Endothelial cell of umbilical vein (primary cell): ENCODE data around the gene ACER2. TPM values are rescaled to one million over a fixed set of nuclear protein-coding genes. Genes with fewer than 3 reads are reported as not detected.

Experiments
- BruUV-seq: library from RNA; stranded (reverse); fragments of 400-500 nt; replicated peaks from 2 replicates; lab custom pipeline; 2021; lab: Mats Ljungman, UMichigan
- CTCF ChIA-PET: fragments of 300-600, 350-600 bp; sonication (Branson Sonifier 250); formaldehyde crosslinking; loops from one replicate; lab custom pipeline; 2021; ENCODE audit warnings: antibody characterized with exemption, inconsistent platforms; lab: Charles Lee
- POLR2A ChIA-PET: fragments of 300-600, 350-600 bp; sonication (Branson Sonifier 250); formaldehyde crosslinking; loops from one replicate; lab custom pipeline; 2021; ENCODE audit warnings: antibody characterized with exemption, inconsistent platforms; lab: Charles Lee
- DNase-seq: peaks from one replicate; pipeline ENCODE4 v3.0.0-alpha.2; 2011; ENCODE audit warnings: low read depth, low spot score
- FAIRE-seq: peaks from 2 replicates; lab custom pipeline; 2011; peaks lifted over from hg19 to GRCh38; lab: Jason Lieb, UNC
- H2AFZ ChIP-seq: 2 replicates; pipeline ENCODE4 v1.6.0; 2012; ENCODE audit warnings: low read depth, low read length, control low read depth, inconsistent platforms
- H3K27ac ChIP-seq: 2 replicates; pipeline ENCODE4 v1.5.1; 2011; ENCODE audit warnings: low read depth, mild to moderate bottlenecking, control low read depth, low read length, moderate library complexity; ENCODE audit not compliant: insufficient read depth
- H3K27me3 ChIP-seq, 2 experiments: 2 replicates each; pipeline versions ENCODE4 v1.6.0 to v1.6.1; 2011; ENCODE audit warnings: low read length in 2 of 2, mixed read lengths in 1 of 2; ENCODE audit not compliant: control insufficient read depth in 2 of 2, insufficient read depth in 2 of 2
- H3K36me3 ChIP-seq, 2 experiments: 2 replicates in 1 of 2; 3 replicates in 1 of 2; pipeline ENCODE4 v1.5.1; 2011; ENCODE audit warnings: low read length in 2 of 2, mild to moderate bottlenecking in 1 of 2, moderate library complexity in 1 of 2; ENCODE audit not compliant: control insufficient read depth in 2 of 2, insufficient read depth in 2 of 2; ENCODE audit errors: extremely low read depth in 1 of 2
- H3K4me1 ChIP-seq: 3 replicates; pipeline ENCODE4 v1.5.1; 2011; ENCODE audit warnings: mild to moderate bottlenecking, low read length; ENCODE audit not compliant: control insufficient read depth, insufficient read depth; ENCODE audit errors: extremely low read depth
- H3K4me2 ChIP-seq: 2 replicates; pipeline ENCODE4 v1.6.1; 2011; ENCODE audit warnings: low read length, control low read depth, mixed read lengths; ENCODE audit not compliant: insufficient read depth
- H3K4me3 ChIP-seq, 3 experiments: fragments of 200-600 bp in 1 of 3; sonication (generic), shearing (Covaris generic) in 1 of 3; replicated peaks in 1 of 3; 2 replicates each; pipeline ENCODE4 v1.5.1; 2011 to 2016; ENCODE audit warnings: control low read depth in 3 of 3, low read length in 3 of 3, mild to moderate bottlenecking in 2 of 3, inconsistent platforms in 1 of 3, low read depth in 1 of 3, moderate library complexity in 1 of 3; ENCODE audit not compliant: insufficient read depth in 1 of 3
- H3K79me2 ChIP-seq: 2 replicates; pipeline ENCODE4 v1.6.0; 2012; ENCODE audit warnings: low read length, inconsistent platforms; ENCODE audit not compliant: control insufficient read depth, insufficient read depth
- H3K9ac ChIP-seq: replicated peaks from 2 replicates; pipeline ENCODE3; 2011; ENCODE audit warnings: low read length, control low read depth; ENCODE audit not compliant: insufficient read depth; ENCODE audit errors: extremely low read depth
- H3K9me1 ChIP-seq: replicated peaks from 3 replicates; pipeline ENCODE4 v1.6.0; 2011; ENCODE audit warnings: mild to moderate bottlenecking, low read length; ENCODE audit not compliant: control insufficient read depth, insufficient read depth; ENCODE audit errors: extremely low read depth
- H3K9me3 ChIP-seq: replicated peaks from 2 replicates; pipeline ENCODE4 v1.5.1; 2012; ENCODE audit warnings: low read length, inconsistent platforms; ENCODE audit not compliant: control insufficient read depth, insufficient read depth
- H4K20me1 ChIP-seq: replicated peaks from 2 replicates; pipeline ENCODE3; 2011; ENCODE audit warnings: mild to moderate bottlenecking, low read length; ENCODE audit not compliant: control insufficient read depth, insufficient read depth; ENCODE audit errors: extremely low read depth
- CTCF ChIP-seq, 2 donors: IDR thresholded peaks; 1 replicate in 1 of 2; 2 replicates in 1 of 2; pipeline ENCODE4 v1.5.1; 2011; ENCODE audit warnings: low read length in 2 of 2, mild to moderate bottlenecking in 2 of 2, moderate library complexity in 2 of 2, control low read depth in 1 of 2, inconsistent platforms in 1 of 2, low read depth in 1 of 2; ENCODE audit not compliant: insufficient read depth in 1 of 2; ENCODE audit errors: extremely low read depth in 1 of 2
- MAX ChIP-seq: IDR thresholded peaks from 2 replicates; pipeline ENCODE4 v1.6.1; 2011; ENCODE audit not compliant: insufficient read depth, insufficient read length
- POLR2A ChIP-seq: IDR thresholded peaks from 2 replicates; pipeline ENCODE4 v1.6.1; 2012; ENCODE audit warnings: low read depth, mild to moderate bottlenecking, control low read depth, low read length
- dilution Hi-C: fragments of 300-500 bp; cut with MboI; formaldehyde crosslinking; loops from one replicate; pipeline ENCODE4 v1.15.0; 2019; ENCODE audit warnings: low sequenced_read_pairs; ENCODE audit not compliant: extremely low pct_ligation_motif_present
- intact Hi-C: fragments of 100-400 bp; cut with micrococcal nuclease; formaldehyde crosslinking; loops from one replicate; pipeline ENCODE4 v1.10.0; 2022
- polyA plus RNA-seq, 4 experiments: library from polyadenylated mRNA; depleted of rRNA in 3 of 4; stranded (reverse) in 3 of 4; unstranded in 1 of 4; fragments of >200 nt; gene quantifications; 2 replicates each; pipeline versions ENCODE4 v1.2.1 to v1.2.3, GENCODE V29; 2011 to 2012; ENCODE audit warnings: missing spikeins in 1 of 4
- total RNA-seq: library from RNA; stranded (reverse); gene quantifications from 2 replicates; pipeline ENCODE4 v1.2.3, GENCODE V29; 2021

The ACER2 gene
- total and polyA plus RNA-seq, 2 donors (not counting 3 experiments of a cell fraction or from before 2014, with no cell fraction given), result 5.2 to 7.3 TPM

GRCh38 chr9:19440376-19440775, 31.6 kb downstream of the ACER2 start:
- Histone ChIP-seq H3K27me3 (no peaks in the 10 kb centered on the region), H3K79me2 (no peaks in the 10 kb centered on the region), H3K9me1 (no peaks in the 10 kb centered on the region), H4K20me1 (no peaks in the 10 kb centered on the region), H3K27ac (no peak overlapping the region), H3K4me1 (no peaks in the 10 kb centered on the region), H3K9me3 (no peaks in the 10 kb centered on the region), H2AFZ (no peak overlapping the region), H3K36me3 (no peaks in the 10 kb centered on the region), H3K4me3 (no peak overlapping the region), H3K4me2 (no peak overlapping the region), H3K9ac (no peak overlapping the region)
- dilution Hi-C loops, result no loop called here
- ChIA-PET CTCF (interaction anchor here (1.9 to 2.4 kb wide), 2 partner anchors 24 to 25 kb away, joined by 12 to 15 read pairs; no protein-coding TSS in a partner anchor), POLR2A (no interaction called here)
- FAIRE-seq, result no peak
- no peak for DNase-seq
- TF ChIP-seq MAX, result no peak
- intact Hi-C loops, result no loop called here
- BruUV-seq, result no TSS peak

- H3K36me3 ChIP-seq, result no peaks in the 10 kb centered on the region
- H3K4me2 ChIP-seq, result no peak overlapping the region
- H3K9me3 ChIP-seq, result no peaks in the 10 kb centered on the region
- no peak overlapping the region for H3K9ac ChIP-seq
- H3K79me2 ChIP-seq, result no peaks in the 10 kb centered on the region
- no TSS peak for BruUV-seq
- POLR2A ChIA-PET, result no interaction called here
- dilution Hi-C loops, result no loop called here
- CTCF ChIA-PET, result interaction anchor here (0.7 to 1.9 kb wide), 4 partner anchors 14 to 87 kb away, joined by 3 to 15 read pairs (median 4); no protein-coding TSS in a partner anchor
- H3K27ac ChIP-seq, result no peak overlapping the region
- H2AFZ ChIP-seq, result no peak overlapping the region
- H3K9me1 ChIP-seq, result no peaks in the 10 kb centered on the region
- intact Hi-C loops, result no loop called here
- TF ChIP-seq POLR2A (no peak), MAX (no peak), CTCF (IDR thresholded peaks at IDR 0.05; ENCODE audit: extremely low read depth in 1 of 2, insufficient read depth in 1 of 2, low read depth in 1 of 2, low read length in 2 of 2) (no peak)
- no peaks in the 10 kb centered on the region for H3K4me1 ChIP-seq
- H3K27me3 ChIP-seq, result no peaks in the 10 kb centered on the region
- no peak overlapping the region for H3K4me3 ChIP-seq
- H4K20me1 ChIP-seq, result no peaks in the 10 kb centered on the region
- FAIRE-seq, result no peak
- no peak for DNase-seq
These were observed 32.2 kb downstream of the ACER2 start for GRCh38 chr9:19440823-19441580.
